NT2/D1 (cell line): ENCODE data around the gene SCFD1.
"Not testable (repeated sequence)": the region's sequence is repeated elsewhere in the genome, so short reads cannot be mapped to it uniquely, and the experiment has no call there.

Source experiments
- SUZ12 ChIP-seq: IDR thresholded peaks from 2 replicates; pipeline ENCODE4 v1.6.1; 2011; ENCODE audit not compliant: insufficient read length, insufficient read depth; ENCODE audit errors: extremely low read depth
- YY1 ChIP-seq: IDR thresholded peaks from 2 replicates; pipeline ENCODE4 v1.6.1; 2011; ENCODE audit not compliant: insufficient read length, insufficient read depth
- ZNF274 ChIP-seq: IDR thresholded peaks from 2 replicates; pipeline ENCODE4 v1.6.1; 2011; ENCODE audit warnings: mild to moderate bottlenecking, low read depth, low read length

DNA sequence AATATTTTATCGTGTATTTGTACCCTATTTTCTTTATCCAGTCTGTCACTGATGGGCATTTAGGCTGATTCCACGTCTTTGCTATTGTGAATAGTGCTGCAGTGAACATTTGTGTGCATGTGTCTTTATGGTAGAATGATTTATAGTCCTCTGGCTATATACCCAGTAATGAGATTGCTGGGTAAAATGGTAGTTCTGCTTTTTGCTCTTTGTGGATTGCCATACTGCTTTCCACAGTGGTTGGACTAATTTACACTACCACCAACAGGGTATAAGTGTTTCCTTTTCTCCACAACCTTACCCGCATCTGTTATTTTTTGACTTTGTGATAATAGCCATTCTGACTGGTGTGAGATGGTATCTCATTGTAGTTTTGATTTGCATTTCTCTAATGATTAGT is 47.3 kb upstream of the SCFD1 start:
- TF ChIP-seq SUZ12, YY1, ZNF274: not testable (repeated sequence)
